OCI-LY1 (cell line): ENCODE results near the gene SLC10A4.

Source experiments
- H2AFZ ChIP-seq: fragments of 200-600 bp; sonication (generic), shearing (Covaris generic); 2 replicates; pipeline ENCODE4 v1.6.0; 2014; ENCODE audit warnings: antibody characterized with exemption, mild to moderate bottlenecking, low read length
- H3F3A ChIP-seq: fragments of 200-600 bp; sonication (generic), shearing (Covaris generic); 2 replicates; pipeline ENCODE4 v1.6.0; 2014; ENCODE audit warnings: mild to moderate bottlenecking, antibody characterized with exemption, low read length, moderate library complexity; ENCODE audit not compliant: insufficient read depth
- H3K27ac ChIP-seq: fragments of 200-600 bp; sonication (generic); 2 replicates; pipeline ENCODE4 v1.5.1; 2014; ENCODE audit warnings: low read length, mixed run types, mild to moderate bottlenecking, low read depth; ENCODE audit not compliant: poor library complexity, severe bottlenecking
- H3K27me3 ChIP-seq: fragments of 200-600 bp; sonication (generic); 2 replicates; pipeline ENCODE4 v1.6.0; 2014; ENCODE audit warnings: antibody characterized with exemption, mild to moderate bottlenecking, low read length, moderate library complexity; ENCODE audit not compliant: insufficient read depth
- H3K36me3 ChIP-seq: fragments of 200-600 bp; sonication (generic); 2 replicates; pipeline ENCODE4 v1.6.1; 2014; ENCODE audit warnings: mild to moderate bottlenecking, antibody characterized with exemption, low read length, moderate library complexity, mixed read lengths; ENCODE audit not compliant: insufficient read depth
- H3K4me1 ChIP-seq: fragments of 200-600 bp; sonication (generic); 2 replicates; pipeline ENCODE4 v1.5.1; 2014; ENCODE audit warnings: mild to moderate bottlenecking, low read length, moderate library complexity; ENCODE audit not compliant: insufficient read depth, severe bottlenecking
- H3K4me2 ChIP-seq: fragments of 200-600 bp; sonication (generic), shearing (Covaris generic); 2 replicates; pipeline ENCODE4 v1.6.1; 2014; ENCODE audit warnings: low read length
- H3K4me3 ChIP-seq: fragments of 200-600 bp; sonication (generic); 2 replicates; pipeline ENCODE4 v1.5.1; 2014; ENCODE audit warnings: low read length, low read depth, mild to moderate bottlenecking, mixed read lengths; ENCODE audit not compliant: poor library complexity, severe bottlenecking
- H3K79me2 ChIP-seq: fragments of 200-600 bp; shearing (Covaris generic); 2 replicates; pipeline ENCODE4 v1.6.1; 2016; ENCODE audit warnings: mixed run types, low read length, mixed read lengths; ENCODE audit not compliant: insufficient read depth
- H3K9ac ChIP-seq: fragments of 200-600 bp; sonication (generic), shearing (Covaris generic); 2 replicates; pipeline ENCODE4 v1.6.1; 2014; ENCODE audit warnings: mild to moderate bottlenecking, low read length, mixed read lengths
- H3K9me2 ChIP-seq: fragments of 200-600 bp; sonication (generic), shearing (Covaris generic); 2 replicates; pipeline ENCODE4 v1.6.1; 2014; ENCODE audit warnings: low read depth, mild to moderate bottlenecking, low read length, mixed read lengths
- H3K9me3 ChIP-seq: fragments of 200-600 bp; shearing (Covaris generic); 2 replicates; pipeline ENCODE4 v1.6.1; 2014; ENCODE audit warnings: low read length, mixed read lengths
- H4K20me1 ChIP-seq: fragments of 200-600 bp; sonication (generic), shearing (Covaris generic); 2 replicates; pipeline ENCODE4 v1.6.0; 2016; ENCODE audit warnings: mild to moderate bottlenecking, low read length; ENCODE audit not compliant: insufficient read depth
- EZH2 ChIP-seq: fragments of 200-600 bp; sonication (generic), shearing (Covaris generic); IDR thresholded peaks from 2 replicates; pipeline ENCODE4 v1.8.0; 2017; ENCODE audit warnings: borderline replicate concordance, mixed run types, mild to moderate bottlenecking, antibody characterized with exemption, low read length, moderate library complexity, mixed read lengths
- TF ChIP-seq, protein P1 (sequence below): fragments of 200-600 bp; sonication (generic), shearing (Covaris generic); IDR thresholded peaks from 2 replicates; pipeline ENCODE4 v1.5.1; 2017; ENCODE audit warnings: mild to moderate bottlenecking, antibody characterized with exemption, low read length, moderate library complexity, mixed read lengths

Gene SLC10A4

DNA sequence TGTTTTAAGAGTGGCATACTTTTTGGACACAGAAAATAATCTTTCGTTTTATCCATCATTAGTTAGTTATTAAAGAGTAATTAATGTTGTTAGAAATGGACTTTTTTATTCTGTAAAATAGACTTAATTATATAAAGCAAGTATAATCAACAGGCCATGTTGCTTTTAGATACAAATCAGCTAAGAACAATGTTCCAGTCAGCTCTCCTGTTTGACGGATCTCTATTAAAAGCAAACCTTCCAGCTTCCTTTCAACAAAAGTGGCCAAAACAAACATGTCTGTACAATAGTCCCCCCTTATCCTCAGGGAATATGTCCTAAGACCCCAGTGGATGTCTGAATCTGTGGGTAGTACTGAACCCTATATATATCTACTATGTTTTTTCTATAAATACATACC is 4.9 kb upstream of the SLC10A4 start:
- no peak overlapping the region for H3K4me3 ChIP-seq
- H3K36me3 ChIP-seq: no peaks in the 10 kb centered on the region
- H3K27ac ChIP-seq: no peak overlapping the region
- H3K79me2 ChIP-seq: no peaks in the 10 kb centered on the region
- no peaks in the 10 kb centered on the region for H3K9me3 ChIP-seq
- H3F3A ChIP-seq: no peaks in the 10 kb centered on the region
- no peaks in the 10 kb centered on the region for H3K27me3 ChIP-seq
- no peaks in the 10 kb centered on the region for H3K9me2 ChIP-seq
- H3K9ac ChIP-seq: no peak overlapping the region
- no peak overlapping the region for H2AFZ ChIP-seq
- no peaks in the 10 kb centered on the region for H3K4me1 ChIP-seq
- TF ChIP-seq EZH2: no peak
- TF ChIP-seq, protein P1, sequence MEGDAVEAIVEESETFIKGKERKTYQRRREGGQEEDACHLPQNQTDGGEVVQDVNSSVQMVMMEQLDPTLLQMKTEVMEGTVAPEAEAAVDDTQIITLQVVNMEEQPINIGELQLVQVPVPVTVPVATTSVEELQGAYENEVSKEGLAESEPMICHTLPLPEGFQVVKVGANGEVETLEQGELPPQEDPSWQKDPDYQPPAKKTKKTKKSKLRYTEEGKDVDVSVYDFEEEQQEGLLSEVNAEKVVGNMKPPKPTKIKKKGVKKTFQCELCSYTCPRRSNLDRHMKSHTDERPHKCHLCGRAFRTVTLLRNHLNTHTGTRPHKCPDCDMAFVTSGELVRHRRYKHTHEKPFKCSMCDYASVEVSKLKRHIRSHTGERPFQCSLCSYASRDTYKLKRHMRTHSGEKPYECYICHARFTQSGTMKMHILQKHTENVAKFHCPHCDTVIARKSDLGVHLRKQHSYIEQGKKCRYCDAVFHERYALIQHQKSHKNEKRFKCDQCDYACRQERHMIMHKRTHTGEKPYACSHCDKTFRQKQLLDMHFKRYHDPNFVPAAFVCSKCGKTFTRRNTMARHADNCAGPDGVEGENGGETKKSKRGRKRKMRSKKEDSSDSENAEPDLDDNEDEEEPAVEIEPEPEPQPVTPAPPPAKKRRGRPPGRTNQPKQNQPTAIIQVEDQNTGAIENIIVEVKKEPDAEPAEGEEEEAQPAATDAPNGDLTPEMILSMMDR: no peak
- no peaks in the 10 kb centered on the region for H4K20me1 ChIP-seq
- H3K4me2 ChIP-seq: no peak overlapping the region

GRCh38 chr4:48481581-48481980 is 1.6 kb upstream of the SLC10A4 start:
- H2AFZ ChIP-seq: no peak overlapping the region
- H3K4me2 ChIP-seq: no peak overlapping the region
- no peak overlapping the region for H3K4me3 ChIP-seq
- H3F3A ChIP-seq: no peaks in the 10 kb centered on the region
- no peak overlapping the region for H3K27ac ChIP-seq
- no peaks in the 10 kb centered on the region for H3K27me3 ChIP-seq
- no peaks in the 10 kb centered on the region for H3K36me3 ChIP-seq
- H3K4me1 ChIP-seq: no peaks in the 10 kb centered on the region
- no peaks in the 10 kb centered on the region for H4K20me1 ChIP-seq
- TF ChIP-seq EZH2: no peak
- H3K79me2 ChIP-seq: no peaks in the 10 kb centered on the region
- H3K9me2 ChIP-seq: no peaks in the 10 kb centered on the region
- no peaks in the 10 kb centered on the region for H3K9me3 ChIP-seq
- H3K9ac ChIP-seq: no peak overlapping the region

DNA sequence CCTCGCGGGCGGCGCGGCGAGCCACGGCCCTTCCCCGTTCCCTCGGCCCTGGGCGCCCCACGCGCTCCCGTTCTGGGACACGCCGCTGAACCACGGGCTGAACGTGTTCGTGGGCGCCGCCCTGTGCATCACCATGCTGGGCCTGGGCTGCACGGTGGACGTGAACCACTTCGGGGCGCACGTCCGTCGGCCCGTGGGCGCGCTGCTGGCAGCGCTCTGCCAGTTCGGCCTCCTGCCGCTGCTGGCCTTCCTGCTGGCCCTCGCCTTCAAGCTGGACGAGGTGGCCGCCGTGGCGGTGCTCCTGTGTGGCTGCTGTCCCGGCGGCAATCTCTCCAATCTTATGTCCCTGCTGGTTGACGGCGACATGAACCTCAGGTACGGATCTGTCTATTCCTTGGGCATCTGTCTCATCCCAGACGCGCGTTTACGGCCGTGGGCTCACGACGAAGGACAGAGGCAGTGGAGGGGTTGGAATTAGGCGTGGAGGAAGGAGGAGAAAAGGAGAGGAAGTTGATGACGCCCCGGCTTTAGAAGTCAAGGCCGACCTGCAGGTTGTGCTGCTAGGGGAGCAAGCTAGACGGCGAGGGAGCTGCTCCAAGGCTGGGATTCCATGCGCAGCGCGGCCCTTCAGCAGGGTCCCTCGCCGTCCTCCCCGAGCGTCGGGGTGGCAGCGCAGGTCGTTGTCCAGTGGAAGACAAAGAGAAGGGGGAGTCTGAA is 792 bp downstream of the SLC10A4 start:
- Histone ChIP-seq H3K4me1 (no peaks in the 10 kb centered on the region), H3K9me3 (no peaks in the 10 kb centered on the region), H3K27ac (no peak overlapping the region), H3F3A (no peaks in the 10 kb centered on the region), H3K79me2 (no peaks in the 10 kb centered on the region), H3K4me2 (no peak overlapping the region), H3K9ac (no peak overlapping the region), H4K20me1 (no peaks in the 10 kb centered on the region), H2AFZ (no peak overlapping the region), H3K4me3 (no peak overlapping the region), H3K9me2 (no peaks in the 10 kb centered on the region), H3K36me3 (no peaks in the 10 kb centered on the region), H3K27me3 (no peaks in the 10 kb centered on the region)
- TF ChIP-seq EZH2: no peak
- TF ChIP-seq, protein P1: no peak
